Mammary epithelial cell (primary cell): Measurements from ENCODE around the gene TTYH2.

Experiments used
- CTCF ChIP-seq, 2 donors: IDR thresholded peaks in 1 of 2; conservative IDR thresholded peaks in 1 of 2; 2 replicates each; pipeline ENCODE4 v1.5.1; 2011 to 2012; ENCODE audit warnings: inconsistent platforms in 2 of 2, low read length in 2 of 2, mild to moderate bottlenecking in 2 of 2, control low read depth in 1 of 2, low read depth in 1 of 2; ENCODE audit not compliant: insufficient read depth in 1 of 2; ENCODE audit errors: extremely low read depth in 1 of 2
- EZH2 ChIP-seq: IDR thresholded peaks from 2 replicates; pipeline ENCODE4 v1.6.1; 2012; ENCODE audit warnings: low read length, inconsistent platforms, borderline replicate concordance

GRCh38 chr17:74234486-74234885 is 21.1 kb downstream of the TTYH2 start:
- TF ChIP-seq CTCF (conservative IDR thresholded peaks at IDR 0.05 in 1 of 2, IDR thresholded peaks at IDR 0.05 in 1 of 2; ENCODE audit: extremely low read depth in 1 of 2, insufficient read depth in 1 of 2, low read depth in 1 of 2, low read length in 2 of 2) (no peak), EZH2 (no peak)
